GM18526 (cell line): ENCODE measurements around the gene CDH13.

ENCODE experiments used
- POLR2A ChIP-seq: IDR thresholded peaks from 3 replicates; pipeline ENCODE4 v1.6.1; 2011; ENCODE audit not compliant: insufficient read length; ENCODE audit errors: extremely low read depth

CDH13 gene

GRCh38 chr16:82609140-82609539 is 17.6 kb upstream of the CDH13 start:
- TF ChIP-seq POLR2A = no peak

- no peak for TF ChIP-seq POLR2A
Measured at GRCh38 chr16:82612263-82612662, 14.5 kb upstream of the CDH13 start.

GRCh38 chr16:82616356-82616755 is 10.4 kb upstream of the CDH13 start:
- TF ChIP-seq POLR2A = no peak

- no peak for TF ChIP-seq POLR2A
Measured at GRCh38 chr16:82621781-82622180, 5.0 kb upstream of the CDH13 start.

GRCh38 chr16:82623241-82623640 is 3.5 kb upstream of the CDH13 start:
- TF ChIP-seq POLR2A = no peak

- no peak for TF ChIP-seq POLR2A
Measured at GRCh38 chr16:82625066-82625968, 1.5 kb upstream of the CDH13 start.

- TF ChIP-seq POLR2A = no peak
Measured at GRCh38 chr16:82628088-82628423, 1.3 kb downstream of the CDH13 start.

- no peak for TF ChIP-seq POLR2A
Measured at GRCh38 chr16:82628711-82629110, 1.9 kb downstream of the CDH13 start.

GRCh38 chr16:82629441-82630027 is 2.8 kb downstream of the CDH13 start:
- no peak for TF ChIP-seq POLR2A

- no peak for TF ChIP-seq POLR2A
Measured at GRCh38 chr16:82630219-82630618, 3.5 kb downstream of the CDH13 start.

GRCh38 chr16:82630688-82631087 is 3.9 kb downstream of the CDH13 start:
- no peak for TF ChIP-seq POLR2A

- no peak for TF ChIP-seq POLR2A
Measured at GRCh38 chr16:82631701-82632685, 5.2 kb downstream of the CDH13 start.

GRCh38 chr16:82633964-82634600 is 7.3 kb downstream of the CDH13 start:
- no peak for TF ChIP-seq POLR2A

- no peak for TF ChIP-seq POLR2A
Measured at GRCh38 chr16:82634955-82635610, 8.3 kb downstream of the CDH13 start.
